Trophoblast cell (in vitro differentiated cells and primary cell): ENCODE results near the gene ANXA4.
A peak's percentile ranks its signal among the peaks of the same experiment; 100 is the strongest.

Source experiments
- DNase-seq, 2 donors: peaks; one replicate each; pipeline ENCODE4 v3.0.0-alpha.2; 2016
- H2AFZ ChIP-seq: 2 replicates; pipeline ENCODE4 v1.6.1; 2013; ENCODE audit warnings: low read length, moderate library complexity, mild to moderate bottlenecking; ENCODE audit not compliant: insufficient read depth, poor library complexity
- H2AK5ac ChIP-seq: 2 replicates; pipeline ENCODE4 v1.6.1; 2013; ENCODE audit warnings: mild to moderate bottlenecking, low read length
- H2BK120ac ChIP-seq: 2 replicates; pipeline ENCODE4 v1.6.1; 2013; ENCODE audit warnings: low read length, mild to moderate bottlenecking, moderate library complexity; ENCODE audit not compliant: insufficient read depth, poor library complexity
- H2BK12ac ChIP-seq: 2 replicates; pipeline ENCODE4 v1.6.1; 2013; ENCODE audit warnings: mild to moderate bottlenecking, low read length, moderate library complexity
- H2BK5ac ChIP-seq: 2 replicates; pipeline ENCODE4 v1.6.1; 2013; ENCODE audit warnings: low read length, low read depth, moderate library complexity, mild to moderate bottlenecking; ENCODE audit not compliant: poor library complexity
- H3K14ac ChIP-seq: 2 replicates; pipeline ENCODE4 v1.6.1; 2013; ENCODE audit warnings: mild to moderate bottlenecking, low read length
- H3K18ac ChIP-seq: 2 replicates; pipeline ENCODE4 v1.6.1; 2013; ENCODE audit warnings: mild to moderate bottlenecking, low read length
- H3K23ac ChIP-seq: 2 replicates; pipeline ENCODE4 v1.6.1; 2013; ENCODE audit warnings: low read length
- H3K27ac ChIP-seq: 2 replicates; pipeline ENCODE4 v1.5.1; 2013; ENCODE audit warnings: low read depth, mild to moderate bottlenecking, inconsistent platforms, low read length, moderate library complexity
- H3K27me3 ChIP-seq: 2 replicates; pipeline ENCODE4 v1.6.1; 2013; ENCODE audit warnings: inconsistent platforms, mild to moderate bottlenecking, low read length, moderate library complexity; ENCODE audit not compliant: insufficient read depth
- H3K36me3 ChIP-seq, 2 experiments: 1 replicate in 1 of 2; 2 replicates in 1 of 2; pipeline ENCODE4 v1.6.1; 2013; ENCODE audit warnings: low read length in 2 of 2, mild to moderate bottlenecking in 2 of 2, moderate library complexity in 1 of 2; ENCODE audit not compliant: insufficient read depth in 2 of 2, control insufficient read depth in 1 of 2
- H3K4ac ChIP-seq: 2 replicates; pipeline ENCODE4 v1.6.1; 2013; ENCODE audit warnings: low read depth, mild to moderate bottlenecking, low read length, moderate library complexity
- H3K4me1 ChIP-seq, 2 experiments: 1 replicate in 1 of 2; 2 replicates in 1 of 2; pipeline ENCODE4 v1.6.1; 2013; ENCODE audit warnings: low read length in 2 of 2, mild to moderate bottlenecking in 2 of 2, moderate library complexity in 1 of 2; ENCODE audit not compliant: insufficient read depth in 2 of 2, control insufficient read depth in 1 of 2
- H3K4me2 ChIP-seq: 2 replicates; pipeline ENCODE4 v1.6.1; 2013; ENCODE audit warnings: inconsistent platforms, mild to moderate bottlenecking, low read length, moderate library complexity
- H3K4me3 ChIP-seq: 2 replicates; pipeline ENCODE4 v1.5.1; 2013; ENCODE audit warnings: mild to moderate bottlenecking, low read depth, low read length, inconsistent platforms
- H3K79me1 ChIP-seq: one replicate; pipeline ENCODE4 v1.6.1; 2013; ENCODE audit warnings: low read length
- H3K79me2 ChIP-seq: 2 replicates; pipeline ENCODE4 v1.6.1; 2013; ENCODE audit warnings: low read length, mild to moderate bottlenecking; ENCODE audit not compliant: control insufficient read depth, insufficient read depth, poor library complexity
- H3K9ac ChIP-seq: 2 replicates; pipeline ENCODE4 v1.6.1; 2013; ENCODE audit warnings: mild to moderate bottlenecking, low read length
- H3K9me3 ChIP-seq: 2 replicates; pipeline ENCODE4 v1.6.1; 2013; ENCODE audit warnings: low read depth, mild to moderate bottlenecking, control low read depth, inconsistent platforms, low read length; ENCODE audit not compliant: insufficient read depth
- H4K12ac ChIP-seq: 2 replicates; pipeline ENCODE4 v1.6.1; 2013; ENCODE audit warnings: low read depth, mild to moderate bottlenecking, low read length, moderate library complexity
- H4K8ac ChIP-seq: 2 replicates; pipeline ENCODE4 v1.6.1; 2013; ENCODE audit warnings: low read depth, mild to moderate bottlenecking, low read length, moderate library complexity
- H4K91ac ChIP-seq: one replicate; pipeline ENCODE4 v1.6.1; 2013; ENCODE audit warnings: low read depth, mild to moderate bottlenecking, low read length, moderate library complexity
- WGBS: extraction: QIAGEN DNeasy Blood & Tissue Kit; methylation state at CpG from one replicate; pipeline ENCODE4 v1.1.7; 2013; ENCODE audit warnings: missing lambda C conversion rate; ENCODE audit not compliant: insufficient read length, insufficient coverage; ENCODE audit errors: extremely low coverage; 5-methylcytosine and 5-hydroxymethylcytosine counted together

ANXA4 gene

GRCh38 chr2:69694894-69695849, 46.8 kb upstream of the ANXA4 start:
- H3K9ac ChIP-seq: no peak overlapping the region
- no peak overlapping the region for H2AK5ac ChIP-seq
- H3K9me3 ChIP-seq: no peaks in the 10 kb centered on the region
- WGBS: no CpG with 5 or more reads among the region's 12 CpGs
- no peaks in the 10 kb centered on the region for H3K36me3 ChIP-seq
- H3K79me2 ChIP-seq: no peaks in the 10 kb centered on the region
- H3K79me1 ChIP-seq: no peaks in the 10 kb centered on the region
- no peak overlapping the region for H3K4ac ChIP-seq
- no peak overlapping the region for H3K27ac ChIP-seq
- H3K14ac ChIP-seq: no peak overlapping the region
- H2BK12ac ChIP-seq: no peak overlapping the region
- H3K18ac ChIP-seq: no peak overlapping the region
- no peak overlapping the region for H2BK120ac ChIP-seq
- H4K8ac ChIP-seq: no peak overlapping the region
- no peak overlapping the region for H2BK5ac ChIP-seq
- H3K4me2 ChIP-seq: no peak overlapping the region
- DNase-seq: peak in 1 of 2 donors; percentile 34
- H3K27me3 ChIP-seq: no peaks in the 10 kb centered on the region
- no peak overlapping the region for H4K12ac ChIP-seq
- H3K4me3 ChIP-seq: no peak overlapping the region
- no peaks in the 10 kb centered on the region for H3K4me1 ChIP-seq
- H3K23ac ChIP-seq: no peak overlapping the region
- H4K91ac ChIP-seq: no peak overlapping the region
- H2AFZ ChIP-seq: no peak overlapping the region

GRCh38 chr2:69695850-69696216, 46.1 kb upstream of the ANXA4 start:
- Histone ChIP-seq H4K8ac (no peak overlapping the region), H2BK120ac (no peak overlapping the region), H2BK5ac (no peak overlapping the region), H3K79me2 (no peaks in the 10 kb centered on the region), H3K4me1 (no peaks in the 10 kb centered on the region), H3K4me2 (no peak overlapping the region), H3K14ac (no peak overlapping the region), H3K27ac (no peak overlapping the region), H3K9ac (no peak overlapping the region), H3K36me3 (no peaks in the 10 kb centered on the region), H4K91ac (no peak overlapping the region), H3K4me3 (no peak overlapping the region), H3K18ac (no peak overlapping the region), H4K12ac (no peak overlapping the region), H3K79me1 (no peaks in the 10 kb centered on the region), H2BK12ac (no peak overlapping the region), H2AFZ (no peak overlapping the region), H2AK5ac (no peak overlapping the region), H3K27me3 (no peaks in the 10 kb centered on the region), H3K23ac (no peak overlapping the region), H3K9me3 (no peaks in the 10 kb centered on the region), H3K4ac (no peak overlapping the region)
- DNase-seq: no peak
- WGBS: no CpG with 5 or more reads among the region's 2 CpGs

DNA sequence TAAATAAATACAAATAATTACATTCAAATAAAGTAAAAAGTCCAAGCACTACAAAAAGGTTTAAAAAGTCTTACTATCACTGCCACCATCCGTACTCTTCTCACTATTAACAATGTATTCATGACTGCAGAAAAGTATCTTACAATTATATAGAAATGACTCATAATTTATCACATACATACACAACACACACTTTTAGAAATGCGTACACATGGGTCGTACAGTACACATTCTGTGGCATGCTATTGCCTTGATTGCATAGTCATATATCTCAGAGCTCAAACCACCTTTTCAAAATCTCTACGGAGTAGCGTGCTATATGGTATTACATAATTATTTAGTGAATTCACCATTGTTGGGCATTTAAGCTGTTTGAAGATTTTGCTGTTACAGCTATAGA, 41.6 kb upstream of the ANXA4 start:
- Histone ChIP-seq H2BK120ac (no peak overlapping the region), H3K79me1 (no peaks in the 10 kb centered on the region), H2BK12ac (no peak overlapping the region), H2AK5ac (no peak overlapping the region), H3K4me2 (no peak overlapping the region), H3K4me1 (no peaks in the 10 kb centered on the region), H2AFZ (no peak overlapping the region), H3K14ac (no peak overlapping the region), H3K4me3 (no peak overlapping the region), H3K27ac (no peak overlapping the region), H4K8ac (no peak overlapping the region), H3K23ac (no peak overlapping the region), H3K9ac (no peak overlapping the region), H4K12ac (no peak overlapping the region), H3K4ac (no peak overlapping the region), H3K27me3 (no peaks in the 10 kb centered on the region), H3K9me3 (no peaks in the 10 kb centered on the region), H2BK5ac (no peak overlapping the region), H3K18ac (no peak overlapping the region), H3K36me3 (no peaks in the 10 kb centered on the region), H4K91ac (no peak overlapping the region), H3K79me2 (no peaks in the 10 kb centered on the region)
- WGBS: no CpG with 5 or more reads among the region's 5 CpGs
- DNase-seq: peak in 1 of 2 donors; percentile 48

- Histone ChIP-seq H3K23ac (no peak overlapping the region), H2BK12ac (no peak overlapping the region), H3K79me1 (no peaks in the 10 kb centered on the region), H3K79me2 (no peaks in the 10 kb centered on the region), H2BK120ac (no peak overlapping the region), H3K36me3 (no peaks in the 10 kb centered on the region), H3K4me1 (no peaks in the 10 kb centered on the region), H3K27ac (no peak overlapping the region), H3K4me2 (no peak overlapping the region), H2BK5ac (no peak overlapping the region), H4K8ac (no peak overlapping the region), H3K18ac (no peak overlapping the region), H2AFZ (no peak overlapping the region), H2AK5ac (no peak overlapping the region), H3K4ac (no peak overlapping the region), H3K9me3 (no peaks in the 10 kb centered on the region), H4K12ac (no peak overlapping the region), H3K27me3 (no peaks in the 10 kb centered on the region), H3K14ac (no peak overlapping the region), H3K9ac (no peak overlapping the region), H3K4me3 (no peak overlapping the region), H4K91ac (no peak overlapping the region)
- no CpG with 5 or more reads among the region's 9 CpGs for WGBS
- DNase-seq: no peak
Observed at GRCh38 chr2:69701100-69701945, 40.6 kb upstream of the ANXA4 start.
